GM06990 (cell line): ENCODE measurements around the gene GIPC3.

Source experiments
- DNase-seq: peaks from one replicate; pipeline ENCODE4 v3.0.0-alpha.2; 2011; ENCODE audit not compliant: insufficient read length; ENCODE audit errors: extremely low read depth
- H3K27me3 ChIP-seq: replicated peaks from 2 replicates; pipeline ENCODE4 v1.6.0; 2011; ENCODE audit warnings: low read length; ENCODE audit not compliant: control insufficient read depth, insufficient read depth
- H3K36me3 ChIP-seq: 2 replicates; pipeline ENCODE4 v1.5.1; 2011; ENCODE audit warnings: low read length; ENCODE audit not compliant: control insufficient read depth, insufficient read depth
- H3K4me3 ChIP-seq: replicated peaks from 2 replicates; pipeline ENCODE4 v1.5.1; 2011; ENCODE audit warnings: low read depth, mild to moderate bottlenecking, control low read depth, low read length
- CTCF ChIP-seq: IDR thresholded peaks from 2 replicates; pipeline ENCODE4 v1.5.1; 2011; ENCODE audit warnings: low read length, control low read depth, mild to moderate bottlenecking, inconsistent platforms; ENCODE audit not compliant: insufficient read depth, poor library complexity, severe bottlenecking

The GIPC3 gene

GRCh38 chr19:3573858-3574637, 11.2 kb upstream of the GIPC3 start:
- peak; percentile 89 for DNase-seq
- TF ChIP-seq CTCF = no peak
- H3K27me3 ChIP-seq = no peaks in the 10 kb centered on the region
- H3K4me3 ChIP-seq = peak overlapping the region; percentile 89
- peaks cover 5% of the 10 kb centered on the region for H3K36me3 ChIP-seq

- Histone ChIP-seq H3K4me3 (no peak overlapping the region), H3K27me3 (no peaks in the 10 kb centered on the region), H3K36me3 (peaks cover 5% of the 10 kb centered on the region)
- TF ChIP-seq CTCF = peak; percentile 48
- no peak for DNase-seq
Measured at GRCh38 chr19:3575260-3575741, 10.0 kb upstream of the GIPC3 start.

- Histone ChIP-seq H3K4me3 (no peak overlapping the region; the same call in 1 of the 2 replicates), H3K36me3 (peaks cover 5% of the 10 kb centered on the region), H3K27me3 (no peaks in the 10 kb centered on the region)
- DNase-seq = no peak
- no peak for TF ChIP-seq CTCF
Measured at GRCh38 chr19:3575949-3576673, 9.2 kb upstream of the GIPC3 start.

- no peak for DNase-seq
- Histone ChIP-seq H3K27me3 (no peaks in the 10 kb centered on the region), H3K36me3 (peaks cover 5% of the 10 kb centered on the region), H3K4me3 (no peak overlapping the region; the same call in 1 of the 2 replicates)
- TF ChIP-seq CTCF = no peak
Measured at GRCh38 chr19:3576696-3577443, 8.4 kb upstream of the GIPC3 start.

GRCh38 chr19:3577723-3578344, 7.4 kb upstream of the GIPC3 start:
- TF ChIP-seq CTCF = no peak
- Histone ChIP-seq H3K27me3 (no peaks in the 10 kb centered on the region), H3K4me3 (no peak overlapping the region), H3K36me3 (peaks cover 5% of the 10 kb centered on the region)
- no peak for DNase-seq
